Stimulated activated CD8-positive, alpha-beta memory T cell treated with anti-CD3 and anti-CD28 coated beads, Interleukin-2, amount 100 ng/mL, for 48 hours (primary cell): ENCODE data around the gene SH2B3.

Experiments
- DNase-seq, 2 donors: peaks; one replicate each; pipeline ENCODE4 v3.0.0-alpha.2; 2020; ENCODE audit warnings: low read depth in 2 of 2

SH2B3 gene

DNA sequence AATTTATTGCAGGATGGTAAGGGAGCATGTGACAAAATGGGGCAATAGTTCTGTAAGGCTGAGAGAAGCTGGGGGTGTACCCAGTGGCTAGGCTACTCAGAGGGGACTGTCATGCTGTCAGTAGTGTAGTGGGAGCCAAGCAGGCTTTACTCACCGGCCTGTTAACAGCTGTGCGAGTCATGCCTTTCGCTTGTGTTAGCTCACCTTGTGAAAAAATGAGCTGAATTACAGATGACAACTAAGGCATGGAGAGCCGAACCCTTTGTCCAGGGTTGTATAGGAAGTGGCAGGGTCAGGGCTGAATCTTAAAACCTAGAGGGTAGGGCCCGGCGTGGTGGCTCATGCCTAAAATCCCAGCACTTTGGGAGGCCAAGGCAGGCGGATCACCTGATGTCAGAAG lies 37.9 kb downstream of the SH2B3 start:
- peak in 1 of 2 donors; percentile 49 for DNase-seq

DNA sequence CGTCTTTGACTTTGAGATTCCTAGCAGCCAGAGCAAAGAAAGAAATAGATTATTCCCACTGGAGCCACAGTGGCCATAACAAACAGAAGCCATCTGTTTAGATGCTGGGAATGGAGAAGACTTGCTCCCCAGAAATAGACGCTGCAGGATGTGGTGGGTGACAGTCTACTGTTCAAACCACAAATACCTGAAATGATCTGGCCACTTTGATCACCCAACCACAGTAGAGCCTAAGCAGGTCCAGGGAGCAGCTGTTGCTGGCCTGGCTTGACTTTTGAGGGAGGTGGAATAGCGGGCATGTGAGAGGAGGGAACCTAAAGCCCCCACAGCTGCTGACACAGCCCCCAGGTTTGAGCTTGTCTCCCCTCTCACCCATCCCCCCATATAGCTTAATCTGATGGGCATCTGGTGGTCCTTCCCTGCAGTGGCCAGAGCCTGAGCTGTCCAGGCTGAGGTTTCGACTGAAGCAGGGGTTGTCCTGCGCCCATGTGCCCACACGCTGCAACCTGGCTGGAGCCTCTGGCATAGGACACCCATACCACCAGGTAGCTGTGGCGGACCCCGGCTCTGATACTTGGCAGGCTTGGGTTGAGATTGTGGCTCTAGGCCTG lies 38.7 kb downstream of the SH2B3 start:
- no peak for DNase-seq

DNA sequence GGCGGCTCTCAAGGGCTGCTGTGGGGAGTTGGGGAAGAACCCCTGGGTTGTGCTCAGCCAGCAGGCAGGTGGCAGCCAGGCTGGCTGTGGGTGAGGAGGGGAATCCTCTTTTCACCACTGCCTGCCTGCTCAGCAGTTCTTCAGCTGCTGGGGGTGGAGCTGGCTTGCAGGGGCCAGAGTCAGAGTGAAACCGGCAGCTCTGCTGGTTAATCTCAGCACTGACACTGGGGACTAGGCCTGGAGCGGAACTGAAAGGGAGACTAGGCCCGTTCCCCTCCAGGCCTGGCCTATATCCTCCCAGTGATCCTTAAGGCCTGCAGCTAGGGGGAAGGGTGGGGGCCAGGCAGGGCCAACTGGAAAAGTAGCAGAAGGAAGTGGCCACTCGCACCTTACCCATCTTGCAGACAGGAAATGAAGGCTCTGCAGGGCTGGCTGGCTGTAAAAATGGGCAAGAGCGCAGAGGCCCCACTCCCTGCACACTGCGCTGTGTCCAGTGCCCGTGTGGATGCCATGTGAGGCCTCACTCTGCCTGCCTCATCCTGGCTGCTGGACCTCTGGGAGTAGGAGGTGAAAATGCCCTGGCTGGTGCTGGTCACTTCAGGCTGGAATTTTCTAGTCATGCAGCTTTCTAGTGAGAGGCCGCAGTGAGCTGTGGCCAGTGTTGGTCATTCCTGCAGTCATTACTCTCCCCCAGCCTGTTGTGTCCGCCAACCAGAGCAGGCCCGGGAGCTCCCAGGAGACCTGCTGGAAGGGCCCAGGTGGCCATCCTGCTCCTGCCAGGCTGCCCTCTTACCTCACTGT lies 39.4 kb downstream of the SH2B3 start:
- DNase-seq: peak; percentile 77 to 83

DNA sequence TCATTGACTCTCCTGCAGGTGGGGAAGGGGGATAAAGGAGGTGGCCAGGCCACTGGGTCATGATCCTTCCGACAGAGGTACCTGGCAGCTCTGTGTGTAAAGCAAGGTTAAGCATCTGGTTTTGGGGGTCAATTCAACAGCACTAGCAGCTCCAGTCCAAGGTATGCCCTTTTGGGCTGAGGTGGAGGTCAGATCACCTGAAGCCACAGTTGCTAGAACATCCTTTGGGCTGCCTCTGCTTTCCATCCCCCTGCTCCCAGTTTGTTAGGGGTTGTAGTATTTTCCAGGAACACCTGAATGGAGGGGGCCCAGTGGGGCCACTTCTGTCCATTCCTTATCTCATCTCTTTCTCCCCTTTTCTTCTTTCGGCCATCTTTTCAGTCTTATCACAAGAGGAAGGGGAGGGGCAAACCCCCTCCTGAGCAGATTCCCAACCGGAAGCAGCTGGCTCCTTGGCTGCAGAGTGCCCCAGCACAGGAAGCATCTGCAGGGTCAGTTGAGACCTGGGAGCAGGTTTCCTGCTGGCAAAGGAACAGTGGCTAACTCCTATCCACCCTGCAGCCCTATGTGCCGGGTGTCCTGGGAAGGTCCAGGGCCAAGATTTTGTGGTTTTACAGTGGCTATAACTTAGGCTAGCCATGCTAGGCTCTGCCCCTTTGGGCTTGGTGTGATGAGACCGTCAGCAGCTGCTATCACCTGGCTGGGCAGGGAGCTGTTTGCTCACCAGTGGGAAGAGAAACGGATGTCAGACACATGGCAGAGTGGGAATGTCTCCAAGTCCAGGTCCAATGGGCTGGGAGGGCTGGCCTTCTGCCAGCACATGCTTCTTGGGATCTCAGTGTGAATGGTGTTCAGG lies 40.2 kb downstream of the SH2B3 start:
- no peak for DNase-seq

- DNase-seq: no peak
Observed at GRCh38 chr12:111446631-111447570, 41.2 kb downstream of the SH2B3 start.

GRCh38 chr12:111447571-111448265 lies 42.0 kb downstream of the SH2B3 start:
- no peak for DNase-seq

DNA sequence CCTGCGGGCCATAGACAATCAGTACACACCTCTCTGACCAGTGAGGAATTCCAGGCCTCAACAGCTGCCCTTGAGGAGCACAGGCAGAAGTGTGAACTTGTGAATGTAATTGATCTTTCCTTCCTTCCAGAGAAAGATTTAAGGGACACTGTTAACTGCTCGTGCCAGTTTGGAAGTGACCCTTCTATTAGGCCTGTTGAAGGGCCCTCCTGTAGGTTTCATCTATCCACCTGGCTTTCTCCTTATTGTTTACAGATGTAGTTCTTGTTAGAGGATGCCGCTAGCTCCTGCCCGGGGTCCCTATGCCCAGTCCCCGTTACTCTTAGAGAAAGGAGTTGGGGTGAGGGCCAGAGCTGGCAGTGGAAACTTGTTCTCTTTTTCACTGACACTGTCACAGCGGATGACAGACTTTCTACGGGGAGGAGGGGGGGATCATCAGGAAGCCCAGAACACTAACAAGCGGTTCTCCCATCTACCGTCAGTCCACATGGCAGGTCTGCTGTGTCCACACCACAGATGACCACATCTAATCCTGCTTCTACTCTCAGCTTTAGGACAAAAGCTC lies 42.6 kb downstream of the SH2B3 start:
- DNase-seq: no peak

DNA sequence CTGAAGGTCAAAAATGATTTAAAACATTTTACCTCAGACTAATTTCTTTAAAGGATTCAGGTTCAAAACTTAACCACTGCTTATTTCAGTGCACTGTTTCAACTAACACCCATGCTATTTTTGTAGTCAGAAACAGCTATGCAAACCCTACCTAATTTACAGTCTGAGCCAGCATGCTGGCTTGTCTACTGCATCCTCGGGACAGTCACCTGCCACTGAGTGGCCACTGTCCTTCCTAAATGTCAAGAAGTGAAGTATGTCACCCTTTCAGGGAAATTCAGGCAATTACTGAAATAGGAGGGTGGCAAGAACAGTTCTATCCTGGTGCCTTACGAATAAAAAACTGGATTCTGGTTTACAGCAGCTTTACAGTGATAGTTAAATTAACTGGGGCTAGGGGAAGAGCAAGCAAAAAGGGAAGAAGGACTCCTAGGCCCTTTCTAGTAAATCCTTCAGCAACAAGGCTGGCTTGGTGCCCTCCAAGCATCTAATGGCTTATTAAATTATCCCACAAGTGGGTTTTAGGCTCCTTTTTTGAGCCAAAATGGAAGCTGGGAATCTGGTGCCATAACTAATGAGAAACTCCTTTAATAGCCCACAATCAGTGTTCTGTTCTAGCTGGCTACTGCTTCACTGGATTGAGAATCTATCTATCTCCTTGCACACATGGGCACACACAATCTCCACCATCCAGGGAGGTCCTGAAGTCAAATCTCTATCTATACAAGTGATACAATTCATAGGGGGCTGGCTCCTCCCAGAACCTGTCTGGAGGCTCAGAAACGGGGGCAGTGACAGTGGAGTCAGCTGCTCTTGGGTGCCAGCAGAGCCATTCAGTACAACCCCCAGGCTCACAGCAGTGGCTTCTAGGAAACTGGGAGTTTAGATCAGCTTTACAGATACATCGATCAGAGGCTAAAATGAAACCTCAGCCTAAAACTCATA lies 43.4 kb downstream of the SH2B3 start:
- no peak for DNase-seq

- DNase-seq: no peak
Observed at GRCh38 chr12:111450676-111451075, 45.0 kb downstream of the SH2B3 start.

DNA sequence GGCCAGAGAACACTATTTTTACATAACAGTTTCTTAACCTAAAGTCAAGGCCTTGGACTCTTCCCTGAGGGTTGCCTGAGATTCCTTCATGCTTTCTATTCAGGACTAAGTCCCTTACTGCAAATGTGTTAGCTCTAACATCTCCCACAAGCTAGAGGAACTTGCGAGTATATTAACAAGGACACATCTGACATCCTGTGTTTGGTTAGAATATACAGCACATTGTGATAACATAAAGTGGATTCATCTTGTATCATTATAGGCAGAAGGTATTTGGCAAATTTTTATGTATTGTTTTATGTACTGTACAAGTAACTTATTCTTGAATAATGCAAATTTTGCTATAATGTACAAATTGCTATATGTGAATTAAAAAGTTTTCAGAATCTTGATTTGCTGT lies 45.5 kb downstream of the SH2B3 start:
- no peak for DNase-seq

- no peak for DNase-seq
Observed at GRCh38 chr12:111451649-111452129, 46.0 kb downstream of the SH2B3 start.

- DNase-seq: no peak
Observed at GRCh38 chr12:111453071-111453989, 47.6 kb downstream of the SH2B3 start.

DNA sequence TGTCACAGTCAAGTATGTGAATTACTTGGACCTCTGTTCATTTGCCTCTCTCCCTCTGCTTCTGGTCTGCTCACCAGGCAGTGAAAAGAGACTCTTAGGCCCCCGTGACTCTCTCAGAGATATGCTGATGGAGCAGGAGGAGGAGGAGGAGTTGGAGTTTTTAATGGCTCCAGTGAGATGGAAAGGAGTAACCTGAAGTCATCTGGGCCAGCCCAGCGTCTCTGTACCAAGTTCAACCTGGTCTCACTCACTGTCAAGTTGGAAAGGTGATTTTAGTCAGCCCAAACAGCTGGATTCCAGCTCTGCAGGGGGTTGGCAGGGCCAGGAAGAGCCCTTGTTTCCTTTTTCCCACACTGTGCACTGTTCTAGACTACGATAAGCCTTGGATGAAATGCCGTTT lies 48.6 kb downstream of the SH2B3 start:
- DNase-seq: no peak

- DNase-seq: no peak
Observed at GRCh38 chr12:111454716-111455447, 49.2 kb downstream of the SH2B3 start.

DNA sequence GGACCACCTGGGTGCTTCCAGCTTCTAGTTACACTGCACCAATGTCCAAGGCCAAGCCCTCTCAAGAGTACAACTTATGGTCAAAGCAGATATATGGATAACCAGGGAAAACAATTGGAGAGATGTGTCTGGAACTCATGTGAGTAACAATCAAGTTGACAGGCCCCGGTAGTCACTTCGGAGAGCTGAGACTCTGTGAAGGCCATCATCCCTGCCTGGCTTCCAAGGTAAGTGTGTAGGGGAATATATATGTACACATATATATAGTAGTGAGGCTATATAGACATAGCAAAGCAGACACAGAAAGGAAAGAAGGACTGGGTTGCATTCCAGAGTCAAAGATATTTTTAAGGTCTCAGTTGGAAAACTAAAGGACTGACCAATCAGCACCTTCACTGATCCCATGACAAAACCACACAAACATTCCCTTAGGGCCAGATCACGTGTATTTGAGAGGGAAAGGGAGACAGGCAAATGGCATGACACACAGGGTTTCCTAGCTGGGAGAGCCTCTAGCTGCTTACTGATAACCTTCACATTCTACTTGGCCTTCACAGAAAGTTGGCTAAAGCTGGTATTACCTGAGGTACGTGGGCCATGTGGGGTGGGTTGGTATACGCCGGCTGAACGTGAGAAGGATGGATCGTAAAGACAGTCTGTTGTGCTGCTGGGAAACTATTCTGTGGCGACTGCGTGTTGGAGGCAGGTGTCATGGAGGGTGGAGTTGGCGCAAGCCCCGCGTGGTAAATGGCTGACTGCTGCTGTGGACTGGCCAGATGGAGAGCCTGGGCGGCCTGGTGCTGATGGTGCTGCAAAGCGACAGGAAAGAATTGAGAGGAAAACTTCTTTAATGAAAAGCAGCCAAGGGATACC lies 50.0 kb downstream of the SH2B3 start:
- no peak for DNase-seq

GRCh38 chr12:111457071-111457470 lies 51.3 kb downstream of the SH2B3 start:
- DNase-seq: no peak
